NCI-H345 treated with DMSO at 0.1 percent for 48 hours (cell line): ENCODE measurements around the gene ATXN7L1.

ENCODE experiments used
- DNase-seq: peaks from one replicate; lab custom pipeline; 2025; ENCODE audit not compliant: unreplicated experiment; lab: John Stamatoyannopoulos, UW

Gene ATXN7L1

GRCh38 chr7:105651798-105652197 is 224.6 kb downstream of the ATXN7L1 start:
- DNase-seq = no peak

DNA sequence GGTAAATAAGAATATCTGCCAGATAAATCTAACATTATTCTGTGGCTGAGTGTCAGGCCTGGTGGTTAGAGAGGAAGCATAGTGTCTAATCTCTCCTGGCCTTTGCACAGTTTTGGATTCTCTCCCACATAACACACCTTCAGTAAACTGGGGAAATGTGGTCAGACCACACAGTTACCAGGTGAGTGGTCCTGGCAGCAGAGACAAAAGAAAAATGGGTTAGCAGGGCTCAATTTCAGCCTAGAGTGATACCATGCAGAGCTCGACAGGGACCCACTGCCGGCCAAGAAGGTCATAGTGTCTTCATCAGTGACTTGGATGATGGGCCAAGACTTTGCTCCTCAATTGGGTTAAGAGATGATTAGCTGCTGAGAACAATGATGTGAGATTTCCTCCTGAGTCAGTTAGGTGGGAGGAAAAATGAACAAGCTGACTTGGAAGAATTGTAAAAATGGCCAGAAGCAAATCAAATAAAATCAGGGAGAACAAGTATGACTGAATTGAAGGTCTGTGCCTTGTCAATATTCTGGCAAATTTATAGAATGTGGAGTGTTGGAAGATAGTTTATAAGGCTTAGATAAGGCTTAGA is 225.9 kb downstream of the ATXN7L1 start:
- DNase-seq = no peak

DNA sequence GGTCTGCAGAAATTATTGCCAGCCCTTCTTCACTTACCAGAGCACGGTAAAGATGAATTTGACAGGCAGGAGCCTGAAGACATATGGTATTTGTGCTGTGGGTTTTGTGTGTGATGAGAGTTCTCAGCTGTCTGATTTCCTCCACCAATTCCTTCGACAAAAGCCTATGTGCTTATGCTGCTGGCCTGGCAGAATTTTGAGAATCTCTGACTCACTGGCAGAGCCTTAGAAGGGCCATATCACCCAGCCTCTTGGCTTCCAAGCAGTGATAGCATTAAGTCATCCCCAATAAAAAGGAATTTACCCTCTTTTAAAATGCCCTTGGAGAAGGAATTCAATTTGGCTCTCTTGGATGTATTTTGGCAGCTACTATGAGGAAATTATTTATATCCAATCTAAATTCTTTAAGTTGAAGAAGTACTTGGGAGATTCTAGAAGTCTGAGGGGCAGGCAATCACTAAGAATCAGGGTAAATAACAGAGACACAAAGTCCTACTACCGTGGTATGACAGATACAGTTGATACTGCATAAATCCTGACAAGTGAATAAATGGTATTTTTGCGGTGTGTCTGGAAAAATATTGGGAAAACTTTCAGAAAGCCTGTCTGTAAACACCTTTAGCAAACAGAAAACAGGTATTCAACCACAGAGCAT is 226.5 kb downstream of the ATXN7L1 start:
- DNase-seq = no peak

GRCh38 chr7:105648561-105649401 is 227.6 kb downstream of the ATXN7L1 start:
- DNase-seq = peak; percentile 85

DNA sequence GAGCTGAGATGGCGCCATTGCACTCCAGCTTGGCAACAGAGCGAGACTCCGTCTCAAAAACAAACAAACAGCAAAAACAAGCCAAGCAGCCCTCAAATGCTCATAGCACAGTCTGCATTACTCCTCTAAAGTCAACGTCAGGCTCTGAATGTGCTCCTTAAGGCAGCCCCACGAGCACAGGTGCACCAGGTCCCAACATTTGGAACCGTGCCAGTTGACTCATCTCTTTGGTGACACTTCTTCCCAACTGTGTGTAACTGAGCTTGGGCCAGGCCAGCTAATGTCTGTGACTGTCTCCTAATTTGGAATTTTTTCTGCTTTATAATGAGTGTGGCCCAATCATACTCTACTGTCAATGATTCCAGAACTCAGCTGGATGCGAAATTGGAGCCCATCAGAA is 228.8 kb downstream of the ATXN7L1 start:
- peak; percentile 77 for DNase-seq

GRCh38 chr7:105644937-105645336 is 231.5 kb downstream of the ATXN7L1 start:
- no peak for DNase-seq

DNA sequence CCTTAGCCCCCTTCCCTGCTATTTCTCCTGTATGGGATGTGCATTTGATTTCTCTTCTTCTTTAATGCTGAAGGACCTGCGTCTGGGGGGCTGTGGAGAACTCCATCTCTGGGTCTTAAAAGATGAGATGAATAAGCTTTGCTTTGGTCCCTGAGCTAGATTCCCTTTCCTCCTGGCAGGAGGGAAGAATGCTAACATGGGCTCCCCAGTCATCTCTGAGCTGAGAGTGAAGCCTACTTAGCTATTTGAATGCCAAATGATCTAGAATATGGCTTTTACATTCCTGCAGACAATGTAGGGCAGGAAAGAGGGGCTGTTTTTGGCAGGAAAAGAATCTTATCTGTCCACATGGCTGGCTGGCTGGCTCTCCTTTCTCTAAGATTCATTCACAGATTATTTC is 232.5 kb downstream of the ATXN7L1 start:
- no peak for DNase-seq

GRCh38 chr7:105643384-105643783 is 233.0 kb downstream of the ATXN7L1 start:
- DNase-seq = no peak

- DNase-seq = no peak
Measured at GRCh38 chr7:105642264-105642663, 234.1 kb downstream of the ATXN7L1 start.

DNA sequence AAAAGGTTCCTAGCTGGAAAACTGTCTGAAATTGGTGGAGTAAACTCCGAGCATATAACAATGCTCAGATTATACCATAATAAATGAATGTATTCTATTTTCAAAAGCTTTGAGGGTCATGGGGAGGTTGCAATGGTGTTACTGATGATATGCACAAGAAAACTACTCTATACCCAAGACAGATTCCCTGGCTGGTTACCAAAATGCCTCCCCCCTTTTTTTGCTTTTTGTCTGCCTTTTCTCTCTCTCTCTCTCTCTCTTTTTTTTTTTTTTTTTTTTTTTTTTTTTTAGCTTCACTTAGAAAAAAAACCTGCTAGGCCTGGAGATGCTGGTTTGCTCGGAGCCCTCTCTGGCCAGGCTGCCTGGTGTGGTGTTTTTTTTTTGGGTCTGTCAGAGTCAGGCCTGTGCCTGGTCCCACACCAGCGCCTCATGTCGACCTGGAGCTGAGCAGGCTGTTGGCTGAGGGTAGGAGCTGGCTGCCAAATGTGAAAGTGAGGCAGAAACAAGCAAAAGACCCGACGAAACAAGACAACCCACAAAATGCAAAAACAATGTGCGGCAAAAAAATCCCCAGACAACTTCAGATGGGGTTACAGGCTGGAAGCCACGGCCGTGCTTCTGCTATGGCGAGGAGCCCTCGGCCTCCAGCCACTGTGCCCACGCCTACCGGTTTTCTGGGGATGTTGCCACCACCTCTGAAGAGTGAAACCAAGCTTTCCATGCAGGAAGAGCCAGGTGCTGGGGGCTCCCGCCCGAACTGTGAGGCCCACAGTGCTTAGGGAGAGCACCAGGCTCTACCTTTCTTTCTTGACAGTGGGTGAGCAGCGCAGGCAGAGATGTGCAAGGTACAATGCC is 235.2 kb downstream of the ATXN7L1 start:
- no peak for DNase-seq

DNA sequence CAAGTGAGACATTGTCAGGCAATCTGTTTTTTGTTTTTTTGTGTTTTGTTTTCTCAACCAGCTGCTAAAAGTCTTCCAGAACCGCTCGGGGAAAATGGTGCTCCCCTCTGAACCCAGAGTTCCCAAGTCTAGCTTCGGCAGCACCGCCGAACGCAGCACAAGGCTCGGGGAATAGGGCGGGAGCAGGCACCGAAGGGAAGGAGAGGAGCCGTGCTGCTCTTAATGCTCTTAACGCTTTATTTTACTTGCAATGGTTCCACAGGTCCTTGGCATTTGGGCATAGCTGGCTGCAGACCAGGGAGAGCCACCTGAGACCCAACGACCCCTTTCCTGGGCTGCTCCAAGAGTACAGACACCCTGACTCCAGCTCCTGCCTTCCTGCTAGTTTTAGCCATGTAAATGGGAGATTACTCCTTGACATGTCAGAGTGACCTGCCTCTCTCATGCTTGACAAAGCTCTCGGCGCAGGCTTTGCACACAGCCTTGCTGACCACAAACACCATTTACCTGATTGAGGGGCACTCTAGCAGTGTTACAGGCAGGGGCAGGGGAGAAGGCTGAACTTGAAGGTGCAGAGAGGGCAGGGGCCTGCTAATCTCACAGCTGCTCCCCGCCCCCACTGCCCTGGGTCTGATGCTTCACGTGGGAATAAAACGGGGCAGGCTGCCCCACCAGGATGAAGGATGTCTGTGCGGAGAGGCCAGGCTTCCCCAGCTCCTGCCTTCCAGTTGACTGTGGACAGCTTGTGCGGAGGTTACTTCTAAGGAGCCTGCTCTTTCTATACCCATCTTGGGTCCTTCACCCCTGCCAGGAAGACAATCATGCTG is 236.5 kb downstream of the ATXN7L1 start:
- no peak for DNase-seq

- peak; percentile 84 for DNase-seq
Measured at GRCh38 chr7:105638902-105639495, 237.4 kb downstream of the ATXN7L1 start.

GRCh38 chr7:105638334-105638733 is 238.1 kb downstream of the ATXN7L1 start:
- no peak for DNase-seq

DNA sequence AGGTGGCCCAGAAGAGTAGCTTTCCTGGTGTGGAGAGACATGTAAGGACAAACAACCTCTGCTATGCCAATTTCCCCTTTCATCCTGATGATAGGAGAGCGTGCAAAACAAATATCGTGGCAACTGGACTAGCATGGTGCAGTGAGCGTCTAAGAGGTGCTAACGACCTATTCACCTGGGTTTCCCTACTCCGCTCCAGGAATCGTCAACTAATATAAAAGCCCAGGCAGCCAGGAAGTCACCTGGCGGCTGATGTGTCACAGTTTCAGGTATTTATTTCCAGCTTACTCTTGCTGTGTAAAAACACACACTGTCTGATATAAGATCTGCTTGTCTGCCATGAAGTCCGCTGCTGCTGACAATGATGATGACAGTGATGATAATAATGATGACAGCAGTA is 238.6 kb downstream of the ATXN7L1 start:
- DNase-seq = peak; percentile 74

DNA sequence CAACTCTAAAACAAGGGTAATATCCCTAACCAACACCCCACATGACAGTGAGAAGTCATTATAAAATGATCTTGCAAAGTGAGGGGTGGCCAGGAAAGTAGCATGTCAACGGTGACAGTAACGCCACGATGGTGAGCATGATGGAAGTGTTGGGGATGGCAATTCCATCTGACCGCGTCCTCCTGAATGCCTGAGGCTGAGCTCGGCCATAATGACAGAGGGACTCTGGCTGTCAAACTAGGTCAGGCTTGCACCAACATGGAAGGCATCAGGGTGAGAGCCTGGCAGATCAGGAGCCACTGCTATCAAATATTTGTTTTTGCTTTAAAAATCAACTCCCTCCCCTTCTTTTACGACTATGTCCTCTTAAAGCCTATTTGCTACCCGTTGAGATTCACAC is 239.4 kb downstream of the ATXN7L1 start:
- DNase-seq = no peak

DNA sequence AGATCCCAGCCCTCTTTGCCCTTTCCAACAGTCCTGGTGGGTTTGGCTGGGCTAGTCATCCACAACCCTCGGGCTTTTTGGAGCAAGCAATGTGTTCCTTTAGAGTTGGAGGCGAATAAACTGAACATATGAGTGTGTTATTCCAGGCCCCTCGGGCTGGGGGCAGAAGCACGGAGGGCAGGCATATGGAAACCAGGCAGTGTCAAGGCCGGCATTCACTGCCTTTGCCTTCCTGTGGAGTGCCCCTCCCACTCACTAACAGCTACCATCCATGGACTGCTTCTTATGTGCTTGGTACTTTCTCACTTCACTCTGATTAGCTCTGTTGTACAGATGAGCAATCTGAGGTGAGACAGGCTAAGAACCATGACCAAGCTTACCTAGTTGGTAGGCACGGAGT is 241.2 kb downstream of the ATXN7L1 start:
- no peak for DNase-seq

GRCh38 chr7:105625986-105626385 is 250.4 kb downstream of the ATXN7L1 start:
- no peak for DNase-seq

DNA sequence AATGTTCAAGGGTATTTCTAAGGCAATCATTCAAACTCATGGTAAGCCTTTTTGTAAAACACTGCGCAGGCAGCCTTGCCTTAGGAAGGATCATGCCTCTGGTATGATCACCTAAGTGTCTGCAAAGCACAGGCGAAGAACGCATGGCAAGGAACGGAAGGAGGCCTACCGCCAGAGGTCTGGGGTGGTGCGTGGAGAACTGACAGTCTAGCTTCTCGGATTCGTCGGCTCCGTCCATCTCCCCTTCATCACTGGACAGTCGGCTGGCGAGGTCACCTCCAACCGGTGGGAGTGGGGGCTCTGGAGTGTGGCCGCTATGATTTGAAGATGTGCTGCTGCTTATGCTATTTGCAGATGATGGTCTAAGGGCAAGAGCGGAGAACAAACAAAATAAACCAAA is 252.5 kb downstream of the ATXN7L1 start:
- DNase-seq = no peak

DNA sequence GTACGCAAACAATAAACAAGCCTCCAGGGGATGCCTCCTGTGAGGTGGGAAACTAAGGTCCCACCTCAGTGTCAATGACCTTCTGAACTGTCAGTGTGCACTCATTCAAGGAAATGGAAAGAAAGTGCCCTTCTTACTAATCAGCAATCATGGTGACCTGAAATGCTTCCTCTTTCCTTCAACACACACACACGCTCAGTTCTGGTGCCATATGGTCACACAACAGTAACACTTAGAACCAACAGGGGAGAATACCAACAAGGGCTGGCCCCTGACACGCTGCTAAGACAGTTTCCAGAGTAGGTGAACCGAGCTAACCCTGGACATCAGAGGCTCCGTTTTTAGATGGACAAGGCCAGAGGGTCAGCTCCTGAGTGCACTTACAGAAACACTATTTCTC is 253.0 kb downstream of the ATXN7L1 start:
- DNase-seq = no peak

DNA sequence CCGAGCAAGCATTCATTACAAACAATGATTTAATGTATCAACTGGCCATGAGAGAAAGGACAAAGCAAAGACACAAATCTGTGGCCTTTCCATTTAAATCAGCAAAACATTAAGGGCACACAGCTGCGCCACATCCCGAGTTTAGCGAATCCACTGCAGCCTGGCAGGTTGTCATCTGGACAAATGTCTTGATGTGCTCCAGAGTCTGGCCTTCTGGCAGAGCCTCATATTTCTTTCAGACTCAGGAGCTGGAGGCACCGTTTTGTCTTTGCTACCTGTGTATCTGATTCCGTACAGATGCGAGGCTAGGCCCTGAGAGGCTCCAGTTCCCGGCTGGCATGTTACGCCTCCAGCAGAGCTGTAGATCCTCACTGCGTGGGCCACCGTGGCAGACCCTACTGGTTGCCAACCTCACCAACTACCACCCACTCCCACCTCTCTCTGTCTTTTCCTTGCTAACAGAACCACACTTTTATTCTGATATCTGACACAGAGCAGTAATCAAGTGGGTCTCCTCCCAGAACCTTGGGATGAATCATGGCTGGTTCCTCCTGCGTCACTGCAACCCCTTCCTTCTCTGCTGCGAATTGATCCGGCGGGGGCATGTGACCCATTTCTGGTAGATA is 254.2 kb downstream of the ATXN7L1 start:
- DNase-seq = no peak
